HG02885 (cell line): Measurements from ENCODE around the gene SIX2.

ENCODE experiments used
- ATAC-seq: cut with Tn5 transposase; IDR thresholded peaks from one replicate; pipeline ENCODE4 v1.9.1; 2021; ENCODE audit warnings: mild to moderate bottlenecking; ENCODE audit not compliant: unreplicated experiment, poor library complexity

The SIX2 gene

DNA sequence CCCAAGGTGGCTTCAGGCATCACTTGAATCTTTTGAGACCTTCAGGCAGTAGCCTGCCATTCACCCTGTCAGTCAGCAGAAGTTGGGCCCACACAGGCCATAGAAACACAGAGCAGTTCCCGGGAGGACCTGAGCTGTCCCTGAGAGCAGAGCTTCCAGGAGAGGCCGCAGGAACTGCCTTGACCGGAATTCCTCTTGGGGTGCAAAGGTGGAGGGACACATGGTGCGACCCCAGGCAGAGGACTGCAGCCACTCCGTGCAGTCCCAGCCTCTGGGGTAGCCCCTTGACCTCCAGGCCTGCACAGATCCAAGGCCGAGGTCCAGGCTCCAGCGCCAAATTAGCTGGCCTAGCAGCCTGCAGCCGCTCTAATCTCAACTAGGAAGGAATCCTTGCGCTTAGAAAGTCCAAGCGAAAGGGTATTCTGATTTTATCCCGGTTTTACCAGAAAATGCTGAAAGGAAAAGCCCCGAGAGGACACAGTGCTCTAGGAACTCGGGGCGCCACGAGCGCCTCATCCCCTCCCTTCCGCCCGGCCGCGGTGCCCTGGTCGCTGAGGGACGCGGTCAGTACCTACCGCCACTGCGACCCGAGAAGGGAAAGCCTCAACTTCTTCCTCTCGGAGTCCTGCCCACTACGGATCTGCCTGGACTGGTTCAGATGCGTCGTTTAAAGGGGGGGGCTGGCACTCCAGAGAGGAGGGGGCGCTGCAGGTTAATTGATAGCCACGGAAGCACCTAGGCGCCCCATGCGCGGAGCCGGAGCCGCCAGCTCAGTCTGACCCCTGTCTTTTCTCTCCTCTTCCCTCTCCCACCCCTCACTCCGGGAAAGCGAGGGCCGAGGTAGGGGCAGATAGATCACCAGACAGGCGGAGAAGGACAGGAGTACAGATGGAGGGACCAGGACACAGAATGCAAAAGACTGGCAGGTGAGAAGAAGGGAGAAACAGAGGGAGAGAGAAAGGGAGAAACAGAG, 5.4 kb downstream of the SIX2 start:
- ATAC-seq, result no peak

DNA sequence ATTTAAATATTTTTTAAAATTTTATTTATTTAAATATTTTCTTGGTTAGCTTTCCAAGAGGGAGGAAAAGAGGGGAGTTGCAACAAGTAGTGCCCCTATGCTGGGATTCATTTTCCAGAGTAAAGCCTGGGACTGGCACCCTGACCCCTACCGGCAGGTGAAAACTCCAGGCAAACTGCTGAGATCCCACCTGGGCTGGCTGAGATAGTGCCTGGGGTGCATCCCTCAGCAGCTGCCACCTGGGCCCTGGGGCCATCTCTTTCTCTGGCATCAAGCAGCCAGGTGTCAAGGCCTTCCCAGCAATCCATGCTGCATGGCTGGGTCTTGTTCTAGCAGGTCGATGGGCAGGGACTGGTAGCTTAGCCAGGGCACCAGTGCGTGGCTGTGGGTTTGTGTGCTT, 6.6 kb downstream of the SIX2 start:
- no peak for ATAC-seq

DNA sequence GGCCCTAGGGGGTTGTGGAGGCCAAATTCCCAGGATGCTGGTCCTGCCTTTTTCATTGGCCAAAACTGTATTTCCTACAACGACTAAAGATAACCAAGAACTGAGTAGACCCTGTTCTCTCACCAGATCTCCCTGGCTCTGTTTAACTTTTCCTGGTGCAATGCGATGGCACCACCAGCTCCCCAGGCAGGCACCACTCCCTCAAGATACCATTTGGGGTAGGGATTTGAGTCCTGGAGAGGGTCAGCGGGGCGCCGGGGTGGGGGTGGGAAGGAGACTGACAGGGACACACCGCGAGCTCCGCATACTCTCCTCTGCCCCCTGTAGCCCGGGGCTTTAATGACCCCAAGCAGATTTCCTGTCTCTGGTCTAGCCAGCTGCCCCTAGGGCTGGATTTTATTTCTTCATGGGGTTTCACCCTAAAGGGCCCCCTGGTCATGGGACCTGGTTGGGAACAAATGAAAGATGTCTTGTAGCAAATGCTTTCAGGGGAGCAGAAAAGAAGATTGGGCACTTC, 7.3 kb downstream of the SIX2 start:
- ATAC-seq, result no peak

DNA sequence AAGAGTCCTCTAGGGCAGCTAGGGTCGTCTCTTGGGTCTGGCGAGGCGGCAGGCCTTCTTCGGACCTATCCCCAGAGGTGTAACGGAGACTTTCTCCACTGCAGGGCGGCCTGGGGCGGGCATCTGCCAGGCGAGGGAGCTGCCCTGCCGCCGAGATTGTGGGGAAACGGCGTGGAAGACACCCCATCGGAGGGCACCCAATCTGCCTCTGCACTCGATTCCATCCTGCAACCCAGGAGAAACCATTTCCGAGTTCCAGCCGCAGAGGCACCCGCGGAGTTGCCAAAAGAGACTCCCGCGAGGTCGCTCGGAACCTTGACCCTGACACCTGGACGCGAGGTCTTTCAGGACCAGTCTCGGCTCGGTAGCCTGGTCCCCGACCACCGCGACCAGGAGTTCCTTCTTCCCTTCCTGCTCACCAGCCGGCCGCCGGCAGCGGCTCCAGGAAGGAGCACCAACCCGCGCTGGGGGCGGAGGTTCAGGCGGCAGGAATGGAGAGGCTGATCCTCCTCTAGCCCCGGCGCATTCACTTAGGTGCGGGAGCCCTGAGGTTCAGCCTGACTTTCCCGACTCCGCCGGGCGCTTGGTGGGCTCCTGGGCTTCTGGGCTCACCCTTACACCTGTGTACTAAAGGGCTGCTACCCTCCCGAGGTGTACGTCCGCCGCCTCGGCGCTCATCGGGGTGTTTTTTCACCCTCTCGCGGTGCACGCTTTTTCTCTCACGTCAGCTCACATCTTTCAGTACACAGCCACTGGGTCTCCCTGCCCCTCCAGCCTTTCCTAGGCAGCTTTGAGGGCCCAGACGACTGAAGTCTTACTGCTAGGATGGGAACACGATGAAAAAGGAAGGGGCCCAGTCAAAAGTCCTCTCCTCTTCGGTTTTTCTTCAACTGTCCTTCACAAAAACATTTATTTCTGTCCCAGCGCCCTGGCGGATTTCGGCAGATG, 8.1 kb downstream of the SIX2 start:
- no peak for ATAC-seq

DNA sequence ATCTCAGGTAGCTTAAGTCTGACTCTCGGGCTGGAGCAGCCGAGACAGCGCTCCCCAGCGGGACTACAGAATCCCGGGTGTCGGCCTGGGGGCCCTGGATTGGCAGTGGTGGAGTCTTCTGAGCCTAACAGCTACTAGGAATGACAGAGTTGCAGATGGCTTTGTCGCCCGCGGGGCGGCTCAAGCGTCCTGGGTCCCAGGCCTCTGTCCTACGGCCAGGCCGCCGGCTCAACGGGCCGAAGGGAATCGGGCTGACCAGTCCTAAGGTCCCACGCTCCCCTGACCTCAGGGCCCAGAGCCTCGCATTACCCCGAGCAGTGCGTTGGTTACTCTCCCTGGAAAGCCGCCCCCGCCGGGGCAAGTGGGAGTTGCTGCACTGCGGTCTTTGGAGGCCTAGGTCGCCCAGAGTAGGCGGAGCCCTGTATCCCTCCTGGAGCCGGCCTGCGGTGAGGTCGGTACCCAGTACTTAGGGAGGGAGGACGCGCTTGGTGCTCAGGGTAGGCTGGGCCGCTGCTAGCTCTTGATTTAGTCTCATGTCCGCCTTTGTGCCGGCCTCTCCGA, 8.8 kb downstream of the SIX2 start:
- no peak for ATAC-seq

DNA sequence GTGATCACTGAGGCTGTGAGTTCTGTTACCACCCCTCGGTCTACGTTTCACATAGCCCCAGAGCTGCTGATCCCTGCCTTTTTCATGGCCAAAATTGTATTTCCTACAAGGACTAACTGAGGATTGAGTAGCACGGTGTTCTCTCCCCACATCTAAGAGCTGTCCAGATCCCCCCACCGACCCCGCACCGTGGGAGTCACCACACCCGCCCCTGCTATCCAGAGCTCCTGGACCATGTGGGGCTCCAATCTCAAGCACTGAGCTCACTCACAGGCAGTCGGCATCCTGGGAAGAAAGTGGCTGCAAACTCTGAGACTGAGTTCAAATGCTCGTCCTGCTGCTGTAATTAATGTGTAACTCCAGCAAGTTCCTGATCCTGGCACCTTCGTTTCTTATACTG, 9.7 kb downstream of the SIX2 start:
- no peak for ATAC-seq

DNA sequence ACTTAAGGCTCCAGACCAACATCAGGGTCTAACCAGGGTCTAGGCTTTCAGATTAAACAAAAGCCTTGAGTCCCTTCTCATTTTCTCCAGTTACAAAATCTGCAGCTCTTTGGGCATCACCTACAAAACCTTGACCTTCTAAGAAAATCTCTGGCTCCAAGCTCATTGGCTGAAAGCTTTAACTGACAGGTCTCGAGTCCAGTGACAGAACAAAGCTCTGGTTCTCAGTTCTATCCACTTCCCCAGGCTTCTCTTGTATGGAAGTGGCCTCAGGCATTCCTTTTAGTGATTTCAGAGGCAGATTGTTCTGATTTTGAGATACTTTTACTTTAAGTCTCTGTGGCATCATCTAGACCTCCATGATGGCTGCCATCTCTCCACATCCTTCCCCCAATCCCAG, 11.3 kb downstream of the SIX2 start:
- ATAC-seq, result no peak

DNA sequence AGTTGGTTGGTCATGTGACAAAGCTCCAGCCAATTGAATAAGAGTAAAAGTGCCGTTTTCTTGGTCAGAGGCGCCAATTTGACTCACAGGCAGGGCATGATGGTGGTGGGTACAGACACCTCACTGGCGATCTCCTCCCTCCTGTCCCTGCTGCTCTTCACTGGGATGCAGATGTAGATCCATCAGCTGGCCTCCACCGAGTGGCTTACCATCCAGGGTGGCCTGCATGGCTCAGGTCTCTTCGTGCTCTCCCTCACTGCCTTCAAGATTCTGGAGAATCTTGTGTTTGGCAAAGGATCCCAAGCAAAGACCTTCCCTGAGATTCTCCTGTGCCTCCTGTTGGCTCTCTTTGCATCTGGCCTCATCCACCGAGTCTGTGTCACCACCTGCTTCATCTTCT, 12.9 kb downstream of the SIX2 start:
- no peak for ATAC-seq

DNA sequence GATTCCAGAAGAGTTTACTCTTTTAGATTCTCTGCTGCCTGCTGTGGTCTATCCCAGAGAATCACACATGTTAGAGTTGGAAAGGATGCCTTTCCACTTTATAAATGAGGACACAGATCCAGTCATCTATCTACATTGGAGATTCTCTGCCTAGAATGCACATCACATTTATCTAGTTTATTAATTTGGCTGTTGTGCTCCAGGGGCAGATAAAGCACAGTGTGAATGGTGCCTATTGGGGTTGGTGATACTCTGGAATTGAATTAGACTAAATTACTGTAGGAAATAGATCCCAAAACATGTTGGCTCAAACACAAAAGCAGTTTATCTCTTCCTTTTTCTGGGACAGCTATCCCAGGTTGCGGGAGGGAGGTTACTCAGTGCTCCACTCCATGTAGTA, 14.9 kb downstream of the SIX2 start:
- ATAC-seq, result no peak

DNA sequence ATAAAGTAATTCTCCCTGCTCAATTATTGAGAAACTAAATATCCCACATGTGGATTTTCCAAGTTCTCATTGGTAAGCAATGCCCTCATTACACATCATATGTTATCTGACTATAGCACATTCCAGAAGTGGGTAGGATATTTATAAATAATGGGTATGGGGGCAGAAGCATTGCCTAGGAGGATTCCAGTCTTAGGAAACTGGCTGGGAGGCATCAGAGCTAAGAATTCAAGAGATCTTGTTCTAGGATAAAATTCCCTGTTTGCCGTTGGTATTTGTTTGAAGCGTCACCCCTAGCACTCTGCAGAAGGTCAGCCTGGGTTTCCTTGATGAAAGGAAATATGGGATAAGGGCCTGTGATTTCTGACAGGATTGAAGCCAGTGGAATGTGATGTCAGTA, 20.1 kb downstream of the SIX2 start:
- no peak for ATAC-seq

DNA sequence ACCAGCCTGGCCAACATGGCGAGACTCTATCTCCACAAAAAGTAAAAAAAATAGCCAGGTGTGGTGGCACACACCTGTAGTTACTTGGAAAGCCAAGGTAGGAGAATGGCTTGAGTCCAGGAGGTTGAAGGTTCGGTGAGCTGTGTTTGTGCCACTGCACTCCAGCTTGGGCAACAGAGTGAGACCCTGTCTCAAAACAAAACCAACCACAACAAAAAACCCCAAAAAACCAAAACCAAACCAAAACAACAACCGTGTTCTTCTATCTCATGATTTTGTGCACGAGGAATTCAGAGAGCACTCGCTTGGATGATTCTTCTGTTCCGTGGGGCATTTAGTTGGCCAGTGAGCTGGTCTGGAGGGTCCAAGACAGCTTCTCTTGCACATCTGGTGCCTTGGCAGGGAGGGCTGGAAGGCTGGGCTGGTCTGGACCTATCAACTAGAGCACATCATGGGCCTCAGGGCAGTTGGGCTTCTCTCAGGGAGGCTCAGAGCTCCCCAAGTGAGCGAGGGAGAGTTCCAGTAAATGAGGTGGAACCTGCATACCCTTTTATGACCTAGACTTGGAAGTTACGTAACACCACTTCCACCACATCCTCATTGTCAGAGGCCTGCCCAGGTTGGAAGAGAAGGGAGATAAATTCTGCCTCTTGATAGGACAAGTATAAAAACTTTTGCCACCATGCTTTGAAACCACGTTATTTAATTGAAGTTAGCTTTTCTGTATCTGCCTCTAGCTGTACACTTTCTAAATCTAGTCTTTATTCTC, 25.2 kb downstream of the SIX2 start:
- ATAC-seq, result no peak

DNA sequence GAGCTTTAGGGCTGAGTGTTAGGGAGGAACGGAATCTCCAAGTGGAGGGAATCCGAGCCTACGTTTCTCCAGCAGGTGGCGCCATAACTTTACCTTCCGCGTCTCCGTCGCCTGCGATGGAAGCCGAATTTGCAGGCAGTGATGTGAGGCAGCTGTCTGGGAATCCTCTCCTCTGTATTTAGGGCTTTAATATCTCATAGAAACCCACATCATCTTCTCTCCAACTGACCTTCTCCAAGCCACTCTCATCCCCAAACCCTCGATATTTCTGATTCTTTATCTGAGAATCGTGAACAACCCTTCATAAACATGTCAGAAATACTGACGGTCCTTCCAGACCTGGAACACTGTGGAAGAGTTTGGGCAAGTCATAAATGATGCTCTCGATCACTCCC, 27.5 kb downstream of the SIX2 start:
- no peak for ATAC-seq

DNA sequence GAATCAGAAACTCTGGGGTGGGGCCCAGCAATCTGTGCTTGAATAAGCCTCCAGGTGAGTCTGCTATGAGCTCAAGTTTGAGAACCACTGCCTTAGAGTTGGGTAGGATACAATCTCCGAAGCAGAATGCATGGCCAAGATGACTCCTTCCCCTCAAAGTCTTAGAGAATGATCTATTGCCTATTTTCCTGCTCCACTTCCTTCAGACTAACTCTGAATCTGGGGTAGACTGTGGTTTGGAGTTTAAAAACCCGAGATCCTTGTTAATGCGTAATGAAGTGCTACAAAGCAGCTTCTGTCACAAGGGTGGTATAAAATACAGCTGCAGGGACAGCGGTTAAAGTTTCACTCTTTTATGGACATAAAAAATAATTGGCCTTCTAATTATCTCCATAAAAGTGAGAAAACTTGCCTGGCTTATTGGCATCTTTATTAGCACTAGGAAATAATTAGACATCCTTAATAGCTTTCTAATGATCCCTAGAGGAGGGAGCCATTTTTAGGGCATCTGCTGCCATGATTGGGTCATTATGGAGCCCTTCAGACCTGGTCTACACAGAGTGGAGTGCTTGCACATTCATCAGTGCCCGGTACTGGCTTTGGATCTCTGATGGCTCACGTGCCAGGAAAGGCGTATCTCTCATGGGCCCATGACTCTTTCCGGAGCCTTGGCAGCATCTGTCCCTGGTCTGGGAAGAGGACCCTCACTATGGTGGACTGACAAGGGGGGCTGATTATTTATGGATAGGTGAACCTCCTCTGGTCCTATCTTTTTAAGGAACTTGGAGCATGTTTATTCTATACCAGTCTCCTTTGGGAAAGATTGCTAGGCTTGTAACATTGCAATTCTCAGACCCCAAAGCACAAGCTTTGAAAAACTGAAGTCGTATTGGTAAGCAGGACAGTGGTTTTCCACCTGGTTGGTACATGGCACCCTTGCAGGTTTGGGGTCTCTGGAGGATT, 28.2 kb downstream of the SIX2 start:
- no peak for ATAC-seq

DNA sequence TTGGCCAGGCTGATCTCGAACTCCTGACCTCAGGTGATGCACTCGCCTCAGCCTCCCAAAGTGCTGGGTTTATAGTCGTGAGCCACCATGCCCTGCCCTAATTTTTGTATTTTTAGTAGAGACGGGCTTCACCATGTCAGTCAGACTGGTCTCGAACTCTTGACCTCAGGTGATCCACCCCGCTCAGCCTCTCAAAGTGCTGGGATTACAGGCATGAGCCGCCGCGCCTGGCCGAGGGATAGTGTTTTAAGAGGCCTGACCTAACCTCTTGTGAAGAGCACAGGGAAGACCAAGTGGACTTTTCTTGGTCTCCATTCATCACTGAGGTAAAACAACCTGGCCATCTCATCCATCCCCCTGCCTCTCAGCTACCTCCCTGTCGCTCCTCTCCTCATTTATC, 29.7 kb downstream of the SIX2 start:
- no peak for ATAC-seq

DNA sequence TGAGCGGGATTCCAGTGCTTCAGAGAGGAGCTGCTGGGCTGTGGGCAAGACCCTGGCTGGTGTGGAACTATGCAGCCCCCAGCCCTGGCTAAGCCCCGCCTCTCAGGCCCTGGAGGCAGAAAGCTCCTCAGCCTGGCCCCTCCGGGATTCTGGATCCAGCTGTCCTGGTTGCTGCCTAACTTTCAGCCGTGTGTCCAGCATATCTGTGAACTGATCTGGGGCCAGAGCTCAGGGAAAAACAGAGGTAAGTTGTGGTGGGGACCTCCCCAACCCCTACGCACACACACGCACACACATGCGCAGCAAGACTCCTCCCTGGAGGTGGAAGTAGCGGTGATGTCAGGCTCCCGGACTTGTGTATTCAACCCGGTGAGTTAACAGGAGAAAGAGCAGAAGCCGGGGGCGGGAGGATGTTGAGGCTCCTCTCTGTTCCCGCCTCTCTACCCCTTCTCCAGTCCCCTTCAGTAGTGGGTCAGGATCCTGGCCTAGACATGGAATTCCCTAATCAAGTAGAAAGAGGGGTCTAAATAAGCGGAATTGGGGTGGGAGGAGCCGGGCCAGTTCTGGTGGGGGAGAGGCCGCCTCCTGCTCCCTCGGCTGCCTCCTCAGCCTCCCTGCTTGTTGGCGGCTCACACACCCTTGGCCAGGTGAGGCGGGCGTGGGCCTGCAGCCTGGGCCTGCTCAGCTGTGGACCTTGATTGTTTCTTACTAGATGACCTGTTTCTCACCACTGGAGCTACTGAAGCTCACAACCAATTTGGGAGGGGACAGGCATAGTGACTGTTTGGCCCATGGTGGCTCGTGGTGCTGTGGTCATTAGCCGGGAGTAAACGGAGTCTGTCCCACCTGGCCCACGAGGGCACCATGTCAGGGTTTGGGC, 33.4 kb downstream of the SIX2 start:
- no peak for ATAC-seq

DNA sequence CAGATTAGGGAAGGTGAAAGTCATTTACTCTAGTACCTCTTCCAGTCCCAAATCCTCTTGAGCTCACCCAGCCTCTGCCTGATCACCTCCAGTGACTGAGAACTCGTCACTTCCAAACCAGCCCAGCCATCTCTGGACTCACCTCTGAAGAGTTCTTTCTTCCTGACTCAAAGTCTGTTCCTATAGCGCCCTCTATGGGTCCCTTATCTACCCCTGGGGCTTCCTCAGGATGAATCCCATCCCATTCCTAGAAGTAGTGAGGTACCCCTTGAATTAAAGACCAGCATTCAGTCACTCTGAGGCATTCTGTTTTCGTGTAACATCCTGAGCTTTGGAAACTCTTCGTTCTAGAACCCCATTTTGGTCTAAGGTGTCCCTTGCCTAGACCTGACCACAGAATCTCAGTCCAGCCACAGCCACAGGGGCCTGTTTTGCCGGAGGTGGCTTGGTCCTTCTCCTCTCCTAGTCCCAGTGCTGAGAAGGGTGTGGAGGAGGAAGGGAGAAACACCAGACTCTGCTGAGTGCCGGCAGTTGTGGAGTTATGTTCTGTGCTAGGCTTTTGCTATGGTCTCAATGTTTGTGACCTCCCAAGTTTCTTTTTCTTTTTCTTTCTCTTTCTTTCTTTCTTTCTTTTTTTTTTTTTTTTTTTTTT, 35.1 kb downstream of the SIX2 start:
- no peak for ATAC-seq

DNA sequence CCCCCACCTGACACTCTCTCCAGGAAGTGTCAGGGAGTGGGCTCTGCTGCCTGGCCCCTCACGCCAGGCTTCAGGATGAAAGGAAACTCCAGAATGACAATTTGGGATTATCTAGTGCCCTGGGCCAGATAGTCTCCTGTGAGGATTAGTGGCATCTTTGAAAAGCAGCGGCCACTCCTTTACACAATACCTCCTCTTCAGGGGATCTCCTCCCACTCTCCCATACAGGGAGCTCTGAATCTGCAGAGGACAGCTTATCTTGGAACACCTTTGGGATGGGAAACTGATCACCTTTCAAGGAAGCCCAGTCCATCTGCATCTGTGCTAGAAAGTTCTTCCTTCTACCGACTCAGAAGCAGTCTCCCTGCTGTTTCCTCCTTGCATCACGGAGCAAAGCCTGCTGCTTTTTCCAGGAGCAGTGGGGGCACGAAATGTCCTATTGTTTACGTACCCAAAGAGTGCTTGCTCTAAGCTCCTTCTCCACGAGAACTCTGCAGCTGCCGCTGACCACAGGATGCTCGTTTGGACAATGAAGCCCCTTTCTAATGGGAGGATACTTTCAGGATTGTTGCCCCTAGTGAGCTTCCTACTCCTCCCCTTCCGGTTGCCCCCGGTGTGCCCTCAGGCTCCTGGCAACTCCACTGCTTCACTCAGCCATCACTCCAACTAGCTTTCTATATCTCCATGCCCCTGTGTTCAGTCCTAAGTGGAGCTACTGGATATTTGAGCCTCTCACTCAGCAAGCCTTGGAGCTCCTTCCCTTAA, 36.3 kb downstream of the SIX2 start:
- no peak for ATAC-seq
